ENCODE data around the gene SSPN. TPM values are rescaled to one million over a fixed set of nuclear protein-coding genes. Genes with fewer than 3 reads are reported as not detected.

The SSPN gene
- polyA plus RNA-seq, 1 donor from 2014 or later: 0.26 TPM

DNA sequence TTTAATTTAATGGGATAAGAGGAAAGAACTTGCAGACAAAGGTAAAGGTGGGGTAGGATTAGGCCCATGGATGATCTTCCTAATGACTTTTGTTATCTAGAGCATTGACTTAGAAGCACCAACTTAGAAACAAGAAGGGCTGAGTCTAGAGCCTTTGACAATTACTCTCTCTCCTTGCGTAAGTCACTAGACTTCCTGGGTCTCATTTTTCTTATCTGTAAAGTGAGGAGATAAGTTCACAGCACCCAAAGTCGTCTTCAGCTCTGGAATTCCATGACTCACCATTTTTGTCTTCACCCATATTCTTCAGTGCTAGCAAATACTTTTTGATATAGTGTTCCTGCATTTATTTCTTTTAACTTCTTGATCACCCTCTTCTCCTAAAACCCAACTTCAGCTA lies 75.7 kb downstream of the SSPN start:
- Histone ChIP-seq H3K4me3 (ENCODE audit: low read length) (no peak overlapping the region), H3K27ac (ENCODE audit: low read length) (no peak overlapping the region), H4K20me1 (ENCODE audit: insufficient read depth) (no peaks in the 10 kb centered on the region), H3K36me3 (ENCODE audit: insufficient read depth, low read length) (no peaks in the 10 kb centered on the region), H3K79me2 (replicated peaks; ENCODE audit: insufficient read depth, low read length) (no peaks in the 10 kb centered on the region), H3K9me3 (ENCODE audit: low read length) (no peaks in the 10 kb centered on the region), H2AFZ (ENCODE audit: low read depth, low read length) (no peak overlapping the region), H3K9ac (ENCODE audit: low read length) (no peak overlapping the region), H3K27me3 (ENCODE audit: insufficient read depth, low read depth, low read length) (no peaks in the 10 kb centered on the region), H3K4me2 (ENCODE audit: low read length) (no peak overlapping the region), H3K9me2 (ENCODE audit: insufficient read depth, low read length) (no peaks in the 10 kb centered on the region), H3F3A (ENCODE audit: insufficient read depth, low read length, poor library complexity, severe bottlenecking) (no peaks in the 10 kb centered on the region)
- TF ChIP-seq POLR2AphosphoS5 (IDR thresholded peaks at IDR 0.05) (no peak), TAF1 (IDR thresholded peaks at IDR 0.05; ENCODE audit: low read depth) (no peak), SMC3 (conservative IDR thresholded peaks at IDR 0.05; ENCODE audit: poor library complexity) (no peak), RAD21 (conservative IDR thresholded peaks at IDR 0.05) (no peak), EP300 (conservative IDR thresholded peaks at IDR 0.05; ENCODE audit: poor library complexity, severe bottlenecking) (no peak), MXI1 (conservative IDR thresholded peaks at IDR 0.05; ENCODE audit: poor library complexity, severe bottlenecking) (no peak), EZH2 (IDR thresholded peaks at IDR 0.05; ENCODE audit: borderline replicate concordance, insufficient read depth, low read length, poor library complexity, severe bottlenecking) (no peak)
- TF ChIP-seq, protein P1, sequence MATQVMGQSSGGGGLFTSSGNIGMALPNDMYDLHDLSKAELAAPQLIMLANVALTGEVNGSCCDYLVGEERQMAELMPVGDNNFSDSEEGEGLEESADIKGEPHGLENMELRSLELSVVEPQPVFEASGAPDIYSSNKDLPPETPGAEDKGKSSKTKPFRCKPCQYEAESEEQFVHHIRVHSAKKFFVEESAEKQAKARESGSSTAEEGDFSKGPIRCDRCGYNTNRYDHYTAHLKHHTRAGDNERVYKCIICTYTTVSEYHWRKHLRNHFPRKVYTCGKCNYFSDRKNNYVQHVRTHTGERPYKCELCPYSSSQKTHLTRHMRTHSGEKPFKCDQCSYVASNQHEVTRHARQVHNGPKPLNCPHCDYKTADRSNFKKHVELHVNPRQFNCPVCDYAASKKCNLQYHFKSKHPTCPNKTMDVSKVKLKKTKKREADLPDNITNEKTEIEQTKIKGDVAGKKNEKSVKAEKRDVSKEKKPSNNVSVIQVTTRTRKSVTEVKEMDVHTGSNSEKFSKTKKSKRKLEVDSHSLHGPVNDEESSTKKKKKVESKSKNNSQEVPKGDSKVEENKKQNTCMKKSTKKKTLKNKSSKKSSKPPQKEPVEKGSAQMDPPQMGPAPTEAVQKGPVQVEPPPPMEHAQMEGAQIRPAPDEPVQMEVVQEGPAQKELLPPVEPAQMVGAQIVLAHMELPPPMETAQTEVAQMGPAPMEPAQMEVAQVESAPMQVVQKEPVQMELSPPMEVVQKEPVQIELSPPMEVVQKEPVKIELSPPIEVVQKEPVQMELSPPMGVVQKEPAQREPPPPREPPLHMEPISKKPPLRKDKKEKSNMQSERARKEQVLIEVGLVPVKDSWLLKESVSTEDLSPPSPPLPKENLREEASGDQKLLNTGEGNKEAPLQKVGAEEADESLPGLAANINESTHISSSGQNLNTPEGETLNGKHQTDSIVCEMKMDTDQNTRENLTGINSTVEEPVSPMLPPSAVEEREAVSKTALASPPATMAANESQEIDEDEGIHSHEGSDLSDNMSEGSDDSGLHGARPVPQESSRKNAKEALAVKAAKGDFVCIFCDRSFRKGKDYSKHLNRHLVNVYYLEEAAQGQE (IDR thresholded peaks at IDR 0.05; ENCODE audit: borderline replicate concordance): no peak
- TF ChIP-seq, protein P2, sequence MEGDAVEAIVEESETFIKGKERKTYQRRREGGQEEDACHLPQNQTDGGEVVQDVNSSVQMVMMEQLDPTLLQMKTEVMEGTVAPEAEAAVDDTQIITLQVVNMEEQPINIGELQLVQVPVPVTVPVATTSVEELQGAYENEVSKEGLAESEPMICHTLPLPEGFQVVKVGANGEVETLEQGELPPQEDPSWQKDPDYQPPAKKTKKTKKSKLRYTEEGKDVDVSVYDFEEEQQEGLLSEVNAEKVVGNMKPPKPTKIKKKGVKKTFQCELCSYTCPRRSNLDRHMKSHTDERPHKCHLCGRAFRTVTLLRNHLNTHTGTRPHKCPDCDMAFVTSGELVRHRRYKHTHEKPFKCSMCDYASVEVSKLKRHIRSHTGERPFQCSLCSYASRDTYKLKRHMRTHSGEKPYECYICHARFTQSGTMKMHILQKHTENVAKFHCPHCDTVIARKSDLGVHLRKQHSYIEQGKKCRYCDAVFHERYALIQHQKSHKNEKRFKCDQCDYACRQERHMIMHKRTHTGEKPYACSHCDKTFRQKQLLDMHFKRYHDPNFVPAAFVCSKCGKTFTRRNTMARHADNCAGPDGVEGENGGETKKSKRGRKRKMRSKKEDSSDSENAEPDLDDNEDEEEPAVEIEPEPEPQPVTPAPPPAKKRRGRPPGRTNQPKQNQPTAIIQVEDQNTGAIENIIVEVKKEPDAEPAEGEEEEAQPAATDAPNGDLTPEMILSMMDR (IDR thresholded peaks at IDR 0.05; ENCODE audit: poor library complexity, severe bottlenecking): no peak

DNA sequence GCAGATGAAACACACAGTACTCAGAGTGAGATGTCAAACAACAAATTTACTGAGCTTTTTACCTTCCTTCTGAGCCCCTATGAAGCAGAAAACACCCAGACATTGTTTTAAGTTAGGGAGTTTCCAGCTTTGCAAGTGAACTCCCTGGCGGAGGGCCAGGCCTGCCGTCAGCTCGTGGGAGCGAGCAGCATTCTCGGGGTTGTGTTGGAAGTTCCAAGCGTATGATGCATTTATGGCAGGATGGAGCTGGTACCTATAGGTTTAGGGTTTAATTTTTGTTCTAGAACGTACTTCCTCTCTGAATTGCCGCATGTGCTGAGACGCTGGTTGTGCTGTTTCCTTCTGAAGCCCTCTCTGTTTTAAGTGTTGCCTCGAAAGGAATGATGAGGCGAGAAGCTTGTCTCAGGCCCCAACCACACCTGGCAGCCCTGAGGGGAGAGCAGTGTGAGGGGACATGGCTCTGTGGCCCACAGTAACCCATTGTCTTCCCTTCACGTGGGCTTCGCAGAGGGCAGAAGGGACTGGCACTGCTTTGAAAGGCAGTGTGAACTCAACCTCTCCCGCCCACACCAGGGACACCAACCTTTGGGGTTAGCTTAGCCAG lies 76.6 kb downstream of the SSPN start:
- TF ChIP-seq EZH2 (IDR thresholded peaks at IDR 0.05; ENCODE audit: borderline replicate concordance, insufficient read depth, low read length, poor library complexity, severe bottlenecking) (no peak), RAD21 (conservative IDR thresholded peaks at IDR 0.05) (no peak), MXI1 (conservative IDR thresholded peaks at IDR 0.05; ENCODE audit: poor library complexity, severe bottlenecking) (no peak), SMC3 (conservative IDR thresholded peaks at IDR 0.05; ENCODE audit: poor library complexity) (no peak)
- TF ChIP-seq, protein P1 (IDR thresholded peaks at IDR 0.05; ENCODE audit: borderline replicate concordance): no peak
- TF ChIP-seq, protein P2 (IDR thresholded peaks at IDR 0.05; ENCODE audit: poor library complexity, severe bottlenecking): no peak
- no peak overlapping the region for H3K27ac ChIP-seq (ENCODE audit: low read length)

More for the DNA sequence above, 76.6 kb downstream of the SSPN start:
- Histone ChIP-seq H4K20me1 (ENCODE audit: insufficient read depth) (no peaks in the 10 kb centered on the region), H3K36me3 (ENCODE audit: insufficient read depth, low read length) (no peaks in the 10 kb centered on the region), H3K4me3 (ENCODE audit: low read length) (no peak overlapping the region), H3K27me3 (ENCODE audit: insufficient read depth, low read depth, low read length) (no peaks in the 10 kb centered on the region), H3K79me2 (replicated peaks; ENCODE audit: insufficient read depth, low read length) (no peaks in the 10 kb centered on the region), H3K9ac (ENCODE audit: low read length) (no peak overlapping the region), H3K9me3 (ENCODE audit: low read length) (no peaks in the 10 kb centered on the region), H3K4me2 (ENCODE audit: low read length) (no peak overlapping the region), H2AFZ (ENCODE audit: low read depth, low read length) (no peak overlapping the region), H3K9me2 (ENCODE audit: insufficient read depth, low read length) (no peaks in the 10 kb centered on the region), H3F3A (ENCODE audit: insufficient read depth, low read length, poor library complexity, severe bottlenecking) (no peaks in the 10 kb centered on the region)

Measured in neural cell (in vitro differentiated cells).